GM21619 (cell line): Measurements from ENCODE around the gene TAF1B.

Source experiments
- ATAC-seq: cut with Tn5 transposase; IDR thresholded peaks from one replicate; pipeline ENCODE4 v1.9.1; 2021; ENCODE audit not compliant: unreplicated experiment

TAF1B gene

GRCh38 chr2:9961013-9961412, 117.7 kb downstream of the TAF1B start:
- no peak for ATAC-seq

- no peak for ATAC-seq
Observed at GRCh38 chr2:9964334-9964980, 121.2 kb downstream of the TAF1B start.

GRCh38 chr2:9965119-9965822, 122.0 kb downstream of the TAF1B start:
- ATAC-seq, result no peak

- ATAC-seq, result no peak
Observed at GRCh38 chr2:9966491-9967022, 123.3 kb downstream of the TAF1B start.

GRCh38 chr2:9967053-9967775, 123.9 kb downstream of the TAF1B start:
- ATAC-seq, result no peak

- no peak for ATAC-seq
Observed at GRCh38 chr2:9968553-9969497, 125.6 kb downstream of the TAF1B start.

GRCh38 chr2:9970200-9971044, 127.1 kb downstream of the TAF1B start:
- ATAC-seq, result no peak

- no peak for ATAC-seq
Observed at GRCh38 chr2:9971105-9971818, 128.0 kb downstream of the TAF1B start.

- no peak for ATAC-seq
Observed at GRCh38 chr2:9971890-9972289, 128.6 kb downstream of the TAF1B start.

- ATAC-seq, result no peak
Observed at GRCh38 chr2:9972621-9973479, 129.6 kb downstream of the TAF1B start.

- no peak for ATAC-seq
Observed at GRCh38 chr2:9973690-9974089, 130.4 kb downstream of the TAF1B start.

- no peak for ATAC-seq
Observed at GRCh38 chr2:9974343-9974742, 131.1 kb downstream of the TAF1B start.

- ATAC-seq, result no peak
Observed at GRCh38 chr2:9975328-9975727, 132.1 kb downstream of the TAF1B start.

GRCh38 chr2:9975805-9976447, 132.7 kb downstream of the TAF1B start:
- ATAC-seq, result no peak

GRCh38 chr2:9979977-9980376, 136.7 kb downstream of the TAF1B start:
- ATAC-seq, result no peak

GRCh38 chr2:9980520-9980919, 137.2 kb downstream of the TAF1B start:
- ATAC-seq, result no peak

GRCh38 chr2:9981655-9982054, 138.4 kb downstream of the TAF1B start:
- no peak for ATAC-seq

- ATAC-seq, result no peak
Observed at GRCh38 chr2:9982248-9982647, 139.0 kb downstream of the TAF1B start.
